Endothelial cell of umbilical vein (primary cell): ENCODE results near the gene SYNPO. TPM values are rescaled to one million over a fixed set of nuclear protein-coding genes. Genes with fewer than 3 reads are reported as not detected.

ENCODE experiments used
- BruUV-seq: library from RNA; stranded (reverse); fragments of 400-500 nt; replicated peaks from 2 replicates; lab custom pipeline; 2021; lab: Mats Ljungman, UMichigan
- CTCF ChIA-PET: fragments of 300-600, 350-600 bp; sonication (Branson Sonifier 250); formaldehyde crosslinking; loops from one replicate; lab custom pipeline; 2021; ENCODE audit warnings: antibody characterized with exemption, inconsistent platforms; lab: Charles Lee
- POLR2A ChIA-PET: fragments of 300-600, 350-600 bp; sonication (Branson Sonifier 250); formaldehyde crosslinking; loops from one replicate; lab custom pipeline; 2021; ENCODE audit warnings: antibody characterized with exemption, inconsistent platforms; lab: Charles Lee
- DNase-seq: peaks from one replicate; pipeline ENCODE4 v3.0.0-alpha.2; 2011; ENCODE audit warnings: low read depth, low spot score
- FAIRE-seq: peaks from 2 replicates; lab custom pipeline; 2011; peaks lifted over from hg19 to GRCh38; lab: Jason Lieb, UNC
- H2AFZ ChIP-seq: 2 replicates; pipeline ENCODE4 v1.6.0; 2012; ENCODE audit warnings: low read depth, low read length, control low read depth, inconsistent platforms
- H3K27ac ChIP-seq: 2 replicates; pipeline ENCODE4 v1.5.1; 2011; ENCODE audit warnings: low read depth, mild to moderate bottlenecking, control low read depth, low read length, moderate library complexity; ENCODE audit not compliant: insufficient read depth
- H3K27me3 ChIP-seq, 2 experiments: 2 replicates each; pipeline versions ENCODE4 v1.6.0 to v1.6.1; 2011; ENCODE audit warnings: low read length in 2 of 2, mixed read lengths in 1 of 2; ENCODE audit not compliant: control insufficient read depth in 2 of 2, insufficient read depth in 2 of 2
- H3K36me3 ChIP-seq, 2 experiments: 2 replicates in 1 of 2; 3 replicates in 1 of 2; pipeline ENCODE4 v1.5.1; 2011; ENCODE audit warnings: low read length in 2 of 2, mild to moderate bottlenecking in 1 of 2, moderate library complexity in 1 of 2; ENCODE audit not compliant: control insufficient read depth in 2 of 2, insufficient read depth in 2 of 2; ENCODE audit errors: extremely low read depth in 1 of 2
- H3K4me1 ChIP-seq: 3 replicates; pipeline ENCODE4 v1.5.1; 2011; ENCODE audit warnings: mild to moderate bottlenecking, low read length; ENCODE audit not compliant: control insufficient read depth, insufficient read depth; ENCODE audit errors: extremely low read depth
- H3K4me2 ChIP-seq: 2 replicates; pipeline ENCODE4 v1.6.1; 2011; ENCODE audit warnings: low read length, control low read depth, mixed read lengths; ENCODE audit not compliant: insufficient read depth
- H3K4me3 ChIP-seq, 3 experiments: fragments of 200-600 bp in 1 of 3; sonication (generic), shearing (Covaris generic) in 1 of 3; replicated peaks in 1 of 3; 2 replicates each; pipeline ENCODE4 v1.5.1; 2011 to 2016; ENCODE audit warnings: control low read depth in 3 of 3, low read length in 3 of 3, mild to moderate bottlenecking in 2 of 3, inconsistent platforms in 1 of 3, low read depth in 1 of 3, moderate library complexity in 1 of 3; ENCODE audit not compliant: insufficient read depth in 1 of 3
- H3K79me2 ChIP-seq: 2 replicates; pipeline ENCODE4 v1.6.0; 2012; ENCODE audit warnings: low read length, inconsistent platforms; ENCODE audit not compliant: control insufficient read depth, insufficient read depth
- H3K9ac ChIP-seq: replicated peaks from 2 replicates; pipeline ENCODE3; 2011; ENCODE audit warnings: low read length, control low read depth; ENCODE audit not compliant: insufficient read depth; ENCODE audit errors: extremely low read depth
- H3K9me1 ChIP-seq: replicated peaks from 3 replicates; pipeline ENCODE4 v1.6.0; 2011; ENCODE audit warnings: mild to moderate bottlenecking, low read length; ENCODE audit not compliant: control insufficient read depth, insufficient read depth; ENCODE audit errors: extremely low read depth
- H3K9me3 ChIP-seq: replicated peaks from 2 replicates; pipeline ENCODE4 v1.5.1; 2012; ENCODE audit warnings: low read length, inconsistent platforms; ENCODE audit not compliant: control insufficient read depth, insufficient read depth
- H4K20me1 ChIP-seq: replicated peaks from 2 replicates; pipeline ENCODE3; 2011; ENCODE audit warnings: mild to moderate bottlenecking, low read length; ENCODE audit not compliant: control insufficient read depth, insufficient read depth; ENCODE audit errors: extremely low read depth
- FOS ChIP-seq: IDR thresholded peaks from 2 replicates; pipeline ENCODE4 v1.6.1; 2011; ENCODE audit warnings: mild to moderate bottlenecking, low read length, moderate library complexity, borderline replicate concordance; ENCODE audit not compliant: insufficient read depth
- JUN ChIP-seq: IDR thresholded peaks from 2 replicates; pipeline ENCODE4 v1.6.1; 2011; ENCODE audit warnings: borderline replicate concordance, low read depth; ENCODE audit not compliant: insufficient read length, insufficient read depth
- POLR2AphosphoS5 ChIP-seq: IDR thresholded peaks from 2 replicates; pipeline ENCODE4 v1.6.1; 2012; ENCODE audit warnings: low read depth, mild to moderate bottlenecking, control low read depth, low read length, moderate library complexity; ENCODE audit not compliant: insufficient read depth
- dilution Hi-C: fragments of 300-500 bp; cut with MboI; formaldehyde crosslinking; loops from one replicate; pipeline ENCODE4 v1.15.0; 2019; ENCODE audit warnings: low sequenced_read_pairs; ENCODE audit not compliant: extremely low pct_ligation_motif_present
- intact Hi-C: fragments of 100-400 bp; cut with micrococcal nuclease; formaldehyde crosslinking; loops from one replicate; pipeline ENCODE4 v1.10.0; 2022
- polyA plus RNA-seq, 4 experiments: library from polyadenylated mRNA; depleted of rRNA in 3 of 4; stranded (reverse) in 3 of 4; unstranded in 1 of 4; fragments of >200 nt; gene quantifications; 2 replicates each; pipeline versions ENCODE4 v1.2.1 to v1.2.3, GENCODE V29; 2011 to 2012; ENCODE audit warnings: missing spikeins in 1 of 4
- total RNA-seq: library from RNA; stranded (reverse); gene quantifications from 2 replicates; pipeline ENCODE4 v1.2.3, GENCODE V29; 2021
- TF ChIP-seq, protein P1 (sequence below): IDR thresholded peaks from 2 replicates; pipeline ENCODE4 v1.6.1; 2011; ENCODE audit not compliant: insufficient read depth, insufficient read length
- TF ChIP-seq, protein P2 (sequence below), 2 donors: IDR thresholded peaks; 1 replicate in 1 of 2; 2 replicates in 1 of 2; pipeline ENCODE4 v1.5.1; 2011; ENCODE audit warnings: low read length in 2 of 2, mild to moderate bottlenecking in 2 of 2, moderate library complexity in 2 of 2, control low read depth in 1 of 2, inconsistent platforms in 1 of 2, low read depth in 1 of 2; ENCODE audit not compliant: insufficient read depth in 1 of 2; ENCODE audit errors: extremely low read depth in 1 of 2

SYNPO gene
- total and polyA plus RNA-seq, 2 donors (not counting 3 experiments of a cell fraction or from before 2014, with no cell fraction given): 68.4 to 121 TPM

GRCh38 chr5:150628936-150629485 lies 11.4 kb upstream of the SYNPO start:
- FAIRE-seq: no peak
- H3K4me1 ChIP-seq: peaks cover 38% of the 10 kb centered on the region
- dilution Hi-C loops: no loop called here

More at GRCh38 chr5:150628936-150629485, 11.4 kb upstream of the SYNPO start:
- no peaks in the 10 kb centered on the region for H3K27me3 ChIP-seq
- no peak for TF ChIP-seq FOS
- TF ChIP-seq POLR2AphosphoS5: no peak
- TF ChIP-seq, protein P1, sequence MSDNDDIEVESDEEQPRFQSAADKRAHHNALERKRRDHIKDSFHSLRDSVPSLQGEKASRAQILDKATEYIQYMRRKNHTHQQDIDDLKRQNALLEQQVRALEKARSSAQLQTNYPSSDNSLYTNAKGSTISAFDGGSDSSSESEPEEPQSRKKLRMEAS: no peak
- TF ChIP-seq JUN: no peak
- TF ChIP-seq, protein P2, sequence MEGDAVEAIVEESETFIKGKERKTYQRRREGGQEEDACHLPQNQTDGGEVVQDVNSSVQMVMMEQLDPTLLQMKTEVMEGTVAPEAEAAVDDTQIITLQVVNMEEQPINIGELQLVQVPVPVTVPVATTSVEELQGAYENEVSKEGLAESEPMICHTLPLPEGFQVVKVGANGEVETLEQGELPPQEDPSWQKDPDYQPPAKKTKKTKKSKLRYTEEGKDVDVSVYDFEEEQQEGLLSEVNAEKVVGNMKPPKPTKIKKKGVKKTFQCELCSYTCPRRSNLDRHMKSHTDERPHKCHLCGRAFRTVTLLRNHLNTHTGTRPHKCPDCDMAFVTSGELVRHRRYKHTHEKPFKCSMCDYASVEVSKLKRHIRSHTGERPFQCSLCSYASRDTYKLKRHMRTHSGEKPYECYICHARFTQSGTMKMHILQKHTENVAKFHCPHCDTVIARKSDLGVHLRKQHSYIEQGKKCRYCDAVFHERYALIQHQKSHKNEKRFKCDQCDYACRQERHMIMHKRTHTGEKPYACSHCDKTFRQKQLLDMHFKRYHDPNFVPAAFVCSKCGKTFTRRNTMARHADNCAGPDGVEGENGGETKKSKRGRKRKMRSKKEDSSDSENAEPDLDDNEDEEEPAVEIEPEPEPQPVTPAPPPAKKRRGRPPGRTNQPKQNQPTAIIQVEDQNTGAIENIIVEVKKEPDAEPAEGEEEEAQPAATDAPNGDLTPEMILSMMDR (IDR thresholded peaks at IDR 0.05; ENCODE audit: extremely low read depth in 1 of 2, insufficient read depth in 1 of 2, low read depth in 1 of 2, low read length in 2 of 2): no peak
- H3K9ac ChIP-seq: no peak overlapping the region
- H3K9me1 ChIP-seq: no peaks in the 10 kb centered on the region
- no peaks in the 10 kb centered on the region for H3K9me3 ChIP-seq
- H3K4me3 ChIP-seq: no peak overlapping the region
- H3K79me2 ChIP-seq: no peaks in the 10 kb centered on the region
- CTCF ChIA-PET: interaction anchor here (1.0 to 2.2 kb wide), 4 partner anchors 9 to 27 kb away, joined by 3 to 7 read pairs (median 5); no protein-coding TSS in a partner anchor
- POLR2A ChIA-PET: no interaction called here
- peaks cover 0 to 11% of the 10 kb centered on the region in 2 experiments for H3K36me3 ChIP-seq
- no TSS peak for BruUV-seq
- no peaks in the 10 kb centered on the region for H4K20me1 ChIP-seq
- no peak overlapping the region for H2AFZ ChIP-seq
- no peak overlapping the region for H3K4me2 ChIP-seq
- intact Hi-C loops: no loop called here
- H3K27ac ChIP-seq: no peak overlapping the region
- no peak for DNase-seq
